H9 (cell line): ENCODE data around the gene MDK. TPM values are rescaled to one million over a fixed set of nuclear protein-coding genes. Genes with fewer than 3 reads are reported as not detected.

ENCODE experiments used
- DNase-seq: peaks from one replicate; pipeline ENCODE4 v3.0.0-alpha.2; 2017
- H2AFZ ChIP-seq: one replicate; pipeline ENCODE4 v1.6.1; 2013; ENCODE audit warnings: mild to moderate bottlenecking, low read length, control low read depth, moderate library complexity
- H2AK5ac ChIP-seq: 2 replicates; pipeline ENCODE4 v1.6.1; 2013; ENCODE audit warnings: low read length, control low read depth, mixed read lengths; ENCODE audit not compliant: insufficient read length
- H2BK120ac ChIP-seq: one replicate; pipeline ENCODE4 v1.6.1; 2013; ENCODE audit warnings: low read depth, mild to moderate bottlenecking, low read length, control low read depth, inconsistent platforms; ENCODE audit not compliant: poor library complexity, severe bottlenecking
- H2BK12ac ChIP-seq: 2 replicates; pipeline ENCODE4 v1.6.1; 2013; ENCODE audit warnings: low read length, control low read depth, mixed read lengths, low read depth; ENCODE audit not compliant: insufficient read length
- H2BK15ac ChIP-seq: 2 replicates; pipeline ENCODE4 v1.6.1; 2013; ENCODE audit warnings: low read depth, low read length, control low read depth
- H2BK20ac ChIP-seq: one replicate; pipeline ENCODE4 v1.6.1; 2013; ENCODE audit warnings: low read depth, mild to moderate bottlenecking, low read length, control low read depth, inconsistent platforms; ENCODE audit not compliant: poor library complexity, severe bottlenecking
- H2BK5ac ChIP-seq: 2 replicates; pipeline ENCODE4 v1.6.1; 2013; ENCODE audit warnings: low read length, control low read depth, mixed read lengths; ENCODE audit not compliant: insufficient read length
- H3K14ac ChIP-seq: 2 replicates; pipeline ENCODE4 v1.6.1; 2013; ENCODE audit warnings: low read length, control low read depth; ENCODE audit not compliant: insufficient read depth
- H3K18ac ChIP-seq: 2 replicates; pipeline ENCODE4 v1.6.1; 2013; ENCODE audit warnings: low read depth, mild to moderate bottlenecking, mixed read lengths, low read length, control low read depth; ENCODE audit not compliant: insufficient read length
- H3K23ac ChIP-seq: 2 replicates; pipeline ENCODE4 v1.6.1; 2013; ENCODE audit warnings: low read length, control low read depth, mixed read lengths, low read depth; ENCODE audit not compliant: insufficient read length
- H3K23me2 ChIP-seq: 2 replicates; pipeline ENCODE4 v1.6.1; 2013; ENCODE audit warnings: low read depth, mild to moderate bottlenecking, mixed read lengths, low read length, control low read depth; ENCODE audit not compliant: insufficient read length, poor library complexity, severe bottlenecking
- H3K27ac ChIP-seq: 2 replicates; pipeline ENCODE4 v1.5.1; 2013; ENCODE audit warnings: low read length, control low read depth, mixed read lengths, low read depth; ENCODE audit not compliant: insufficient read length
- H3K27me3 ChIP-seq: 2 replicates; pipeline ENCODE4 v1.6.1; 2013; ENCODE audit warnings: low read length, control low read depth, inconsistent platforms; ENCODE audit not compliant: insufficient read depth
- H3K4ac ChIP-seq: 2 replicates; pipeline ENCODE4 v1.6.1; 2013; ENCODE audit warnings: low read depth, mild to moderate bottlenecking, control low read depth, inconsistent platforms, low read length, moderate library complexity
- H3K4me1 ChIP-seq: 2 replicates; pipeline ENCODE4 v1.6.1; 2013; ENCODE audit warnings: low read length, control low read depth, inconsistent platforms; ENCODE audit not compliant: insufficient read depth
- H3K4me2 ChIP-seq: 2 replicates; pipeline ENCODE4 v1.6.1; 2013; ENCODE audit warnings: low read length, control low read depth, mixed read lengths; ENCODE audit not compliant: insufficient read length, insufficient read depth
- H3K56ac ChIP-seq: 2 replicates; pipeline ENCODE4 v1.6.1; 2013; ENCODE audit warnings: low read depth, mild to moderate bottlenecking, mixed read lengths, low read length, control low read depth; ENCODE audit not compliant: insufficient read length
- H3K79me1 ChIP-seq: 2 replicates; pipeline ENCODE4 v1.6.1; 2013; ENCODE audit warnings: low read depth, mild to moderate bottlenecking, moderate library complexity, low read length, control low read depth, inconsistent platforms; ENCODE audit not compliant: insufficient read depth, poor library complexity, severe bottlenecking
- H3K79me2 ChIP-seq: 2 replicates; pipeline ENCODE4 v1.6.1; 2013; ENCODE audit warnings: low read length, control low read depth, inconsistent platforms; ENCODE audit not compliant: insufficient read depth
- H3K9ac ChIP-seq: 2 replicates; pipeline ENCODE4 v1.6.1; 2013; ENCODE audit warnings: low read length, control low read depth, mixed read lengths; ENCODE audit not compliant: insufficient read length; ENCODE audit errors: extremely low read depth
- H3K9me3 ChIP-seq: one replicate; pipeline ENCODE4 v1.6.1; 2013; ENCODE audit warnings: low read depth, low read length, inconsistent platforms; ENCODE audit not compliant: control insufficient read depth
- H3T11ph ChIP-seq: one replicate; pipeline ENCODE4 v1.6.1; 2013; ENCODE audit warnings: mild to moderate bottlenecking, low read length, control low read depth, inconsistent platforms
- H4K20me1 ChIP-seq: one replicate; pipeline ENCODE4 v1.6.1; 2013; ENCODE audit not compliant: control insufficient read depth, insufficient read length, insufficient read depth
- H4K5ac ChIP-seq: 2 replicates; pipeline ENCODE4 v1.6.1; 2013; ENCODE audit warnings: low read depth, mild to moderate bottlenecking, mixed read lengths, low read length, control low read depth; ENCODE audit not compliant: insufficient read length
- H4K8ac ChIP-seq: replicated peaks from 2 replicates; pipeline ENCODE4 v1.6.1; 2013; ENCODE audit warnings: low read length, control low read depth, mixed read lengths, low read depth; ENCODE audit not compliant: insufficient read length
- H4K91ac ChIP-seq: 2 replicates; pipeline ENCODE4 v1.6.1; 2013; ENCODE audit warnings: low read depth, mild to moderate bottlenecking, moderate library complexity, mixed read lengths, low read length, control low read depth; ENCODE audit not compliant: insufficient read length
- H3K27ac Mint-ChIP-seq, 3 experiments: 2 replicates in 2 of 3; 3 replicates in 1 of 3; pipeline ENCODE4 v1.8.0; 2020 to 2021; ENCODE audit warnings: mixed read lengths in 3 of 3, mild to moderate bottlenecking in 1 of 3, moderate library complexity in 1 of 3
- H3K27me3 Mint-ChIP-seq: 2 replicates; pipeline ENCODE4 v1.8.0; 2021; ENCODE audit warnings: low read depth, mild to moderate bottlenecking, moderate library complexity, mixed read lengths
- H3K36me3 Mint-ChIP-seq, 3 experiments: 2 replicates in 2 of 3; 3 replicates in 1 of 3; pipeline ENCODE4 v1.8.0; 2020 to 2021; ENCODE audit warnings: low read depth in 3 of 3, mixed read lengths in 3 of 3; ENCODE audit not compliant: insufficient read depth in 1 of 3
- H3K4me1 Mint-ChIP-seq, 2 experiments: 2 replicates each; pipeline ENCODE4 v1.8.0; 2020; ENCODE audit warnings: mixed read lengths in 2 of 2
- H3K4me3 Mint-ChIP-seq, 2 experiments: 2 replicates in 1 of 2; 3 replicates in 1 of 2; pipeline ENCODE4 v1.8.0; 2020 to 2021; ENCODE audit warnings: mild to moderate bottlenecking in 2 of 2, mixed read lengths in 2 of 2, moderate library complexity in 1 of 2
- H3K9me3 Mint-ChIP-seq, 2 experiments: 2 replicates in 1 of 2; 3 replicates in 1 of 2; pipeline ENCODE4 v1.8.0; 2020; ENCODE audit warnings: mild to moderate bottlenecking in 2 of 2, mixed read lengths in 2 of 2, moderate library complexity in 1 of 2
- CTCF ChIP-seq: fragments of 200-600 bp; sonication (generic); conservative IDR thresholded peaks from 3 replicates; pipeline ENCODE4 v1.8.0; 2021; ENCODE audit warnings: antibody characterized with exemption, mild to moderate bottlenecking
- WGBS: extraction: QIAGEN DNeasy Blood & Tissue Kit; methylation state at CpG from one replicate; pipeline ENCODE4 v1.1.7; 2013; ENCODE audit warnings: missing lambda C conversion rate, low lambda C conversion rate, mixed read lengths; ENCODE audit not compliant: insufficient read length; ENCODE audit errors: extremely low coverage; 5-methylcytosine and 5-hydroxymethylcytosine counted together
- total RNA-seq: library from RNA; stranded (reverse); gene quantifications from 2 replicates; pipeline ENCODE4 v1.2.1, GENCODE V29; 2021

Gene MDK
- total RNA-seq, 1 experiment from 2014 or later: 392 TPM

GRCh38 chr11:46390331-46391171 is 9.1 kb downstream of the MDK start:
- no peak overlapping the region for H3K9ac ChIP-seq
- no peak overlapping the region for H2BK15ac ChIP-seq
- H3K27me3 Mint-ChIP-seq: peaks cover 76% of the 10 kb centered on the region
- no peaks in the 10 kb centered on the region for H3K79me1 ChIP-seq
- peaks cover 3% of the 10 kb centered on the region; the same call in 1 of the 2 replicates for H3K4me1 ChIP-seq
- H2BK20ac ChIP-seq: no peak overlapping the region
- DNase-seq: peak; percentile 45
- H3K36me3 Mint-ChIP-seq: no peaks in the 10 kb centered on the region
- H3K27ac ChIP-seq: no peak overlapping the region
- no peaks in the 10 kb centered on the region for H3K9me3 Mint-ChIP-seq
- H3K27ac Mint-ChIP-seq: no peak overlapping the region
- H3K4me1 Mint-ChIP-seq: peaks cover 31 to 43% of the 10 kb centered on the region in 2 experiments
- no peaks in the 10 kb centered on the region for H3K9me3 ChIP-seq
- no peaks in the 10 kb centered on the region for H3K79me2 ChIP-seq
- no peak overlapping the region for H2BK120ac ChIP-seq
- no peak overlapping the region for H2BK5ac ChIP-seq
- no peak overlapping the region for H3T11ph ChIP-seq
- WGBS: no CpG with 5 or more reads among the region's 49 CpGs
- no peak overlapping the region for H2AK5ac ChIP-seq
- H3K56ac ChIP-seq: no peak overlapping the region
- peak overlapping the region; percentile 56 to 78 for H3K4me3 Mint-ChIP-seq
- no peak overlapping the region for H4K8ac ChIP-seq
- no peak for TF ChIP-seq CTCF
- no peaks in the 10 kb centered on the region for H4K20me1 ChIP-seq
- no peak overlapping the region for H4K5ac ChIP-seq
- H2AFZ ChIP-seq: no peak overlapping the region
- no peak overlapping the region for H4K91ac ChIP-seq
- no peak overlapping the region for H2BK12ac ChIP-seq
- H3K27me3 ChIP-seq: peaks cover 20% of the 10 kb centered on the region; the same call in 1 of the 2 replicates
- peak overlapping the region; percentile 86 for H3K4me2 ChIP-seq
- no peak overlapping the region for H3K14ac ChIP-seq
- H3K23ac ChIP-seq: no peak overlapping the region
- no peak overlapping the region for H3K18ac ChIP-seq
- no peak overlapping the region for H3K4ac ChIP-seq
- H3K23me2 ChIP-seq: peaks cover 15% of the 10 kb centered on the region
